Stimulated activated CD8-positive, alpha-beta memory T cell treated with anti-CD3 and anti-CD28 coated beads, Interleukin-7, amount 100 ng/mL, for 4 hours (primary cell): ENCODE measurements around the gene ORC5.
"Not testable (repeated sequence)": the region's sequence is repeated elsewhere in the genome, so short reads cannot be mapped to it uniquely, and the experiment has no call there.

Experiments
- DNase-seq, 2 donors: peaks; one replicate each; pipeline ENCODE4 v3.0.0-alpha.2; 2020; ENCODE audit warnings: low read depth in 2 of 2

The ORC5 gene

GRCh38 chr7:104185346-104185745 lies 22.5 kb downstream of the ORC5 start:
- no peak for DNase-seq

GRCh38 chr7:104179178-104179577 lies 28.6 kb downstream of the ORC5 start:
- DNase-seq = no peak

- not testable (repeated sequence) for DNase-seq
Measured at GRCh38 chr7:104177565-104178083, 30.2 kb downstream of the ORC5 start.

GRCh38 chr7:104176332-104176731 lies 31.5 kb downstream of the ORC5 start:
- no peak for DNase-seq

GRCh38 chr7:104175361-104175984 lies 32.3 kb downstream of the ORC5 start:
- DNase-seq = no peak

GRCh38 chr7:104174798-104175197 lies 33.0 kb downstream of the ORC5 start:
- DNase-seq = no peak

GRCh38 chr7:104162081-104162480 lies 45.7 kb downstream of the ORC5 start:
- no peak for DNase-seq

- no peak for DNase-seq
Measured at GRCh38 chr7:104161244-104161643, 46.6 kb downstream of the ORC5 start.

GRCh38 chr7:104160375-104160774 lies 47.4 kb downstream of the ORC5 start:
- DNase-seq = no peak

- no peak for DNase-seq
Measured at GRCh38 chr7:104156842-104157277, 51.0 kb downstream of the ORC5 start.

GRCh38 chr7:104153287-104153686 lies 54.5 kb downstream of the ORC5 start:
- DNase-seq = no peak

GRCh38 chr7:104152468-104152867 lies 55.3 kb downstream of the ORC5 start:
- no peak for DNase-seq

- DNase-seq = no peak
Measured at GRCh38 chr7:104150470-104150869, 57.3 kb downstream of the ORC5 start.

GRCh38 chr7:104149822-104150221 lies 58.0 kb downstream of the ORC5 start:
- DNase-seq = no peak

GRCh38 chr7:104142147-104142546 lies 65.7 kb downstream of the ORC5 start:
- DNase-seq = no peak

- DNase-seq = no peak
Measured at GRCh38 chr7:104137971-104138370, 69.8 kb downstream of the ORC5 start.

- no peak for DNase-seq
Measured at GRCh38 chr7:104137511-104137910, 70.3 kb downstream of the ORC5 start.

GRCh38 chr7:104136981-104137380 lies 70.8 kb downstream of the ORC5 start:
- DNase-seq = no peak

GRCh38 chr7:104136561-104136960 lies 71.3 kb downstream of the ORC5 start:
- DNase-seq = no peak

- DNase-seq = no peak
Measured at GRCh38 chr7:104135760-104136558, 71.9 kb downstream of the ORC5 start.

- DNase-seq = no peak
Measured at GRCh38 chr7:104133238-104133637, 74.6 kb downstream of the ORC5 start.

- no peak for DNase-seq
Measured at GRCh38 chr7:104130726-104131125, 77.1 kb downstream of the ORC5 start.

GRCh38 chr7:104127204-104127603 lies 80.6 kb downstream of the ORC5 start:
- no peak for DNase-seq
